ENCODE measurements around the gene TMEM178B. TPM values are rescaled to one million over a fixed set of nuclear protein-coding genes. Genes with fewer than 3 reads are reported as not detected.

Gene TMEM178B
- polyA plus RNA-seq, 2 of the 4 experiments (the other 2 are of a cell fraction): 0.88 to 0.93 TPM

DNA sequence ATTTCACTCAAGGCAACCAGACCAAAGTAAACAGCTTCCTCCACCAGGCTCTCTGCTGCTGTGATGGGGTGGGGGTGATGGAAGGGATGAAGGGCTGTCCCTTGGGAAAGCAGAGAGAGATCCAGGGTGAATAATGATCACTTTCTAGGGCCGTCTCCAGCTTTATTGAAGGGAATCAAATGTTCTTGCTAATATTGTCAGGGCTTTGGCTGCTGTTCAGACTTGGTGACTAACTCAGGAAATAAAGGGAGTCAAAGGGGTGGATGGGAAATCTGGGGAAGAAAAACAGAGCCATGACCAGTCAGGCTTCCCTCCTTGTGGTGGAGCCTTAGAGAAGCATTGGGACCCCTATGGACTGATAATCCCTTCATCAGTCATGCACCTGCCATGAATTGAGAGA lies 281.2 kb downstream of the TMEM178B start (continued):
- TF ChIP-seq FOSB (CRISPR knock-in tag; IDR thresholded peaks at IDR 0.05) (no peak), EP300 (IDR thresholded peaks at IDR 0.05) (no peak), HES2 (IDR thresholded peaks at IDR 0.05) (no peak)

GRCh38 chr7:141356161-141356560 lies 282.3 kb downstream of the TMEM178B start:
- Histone ChIP-seq H3K4me3 (no peak overlapping the region), H3K9me3 (no peaks in the 10 kb centered on the region), H3K27ac (no peak overlapping the region), H3K4me1 (no peaks in the 10 kb centered on the region), H3K4me2 (no peak overlapping the region)
- TF ChIP-seq KDM5A (IDR thresholded peaks at IDR 0.05) (no peak), RAD21 (conservative IDR thresholded peaks at IDR 0.05 in 1 of 2, IDR thresholded peaks at IDR 0.05 in 1 of 2) (no peak), FOXS1 (CRISPR knock-in tag; IDR thresholded peaks at IDR 0.05) (no peak), HOXB13 (CRISPR knock-in tag; IDR thresholded peaks at IDR 0.05; ENCODE audit: low read depth) (no peak), ZFP36 (IDR thresholded peaks at IDR 0.05; ENCODE audit: borderline replicate concordance, partially characterized antibody) (no peak), MAX (IDR thresholded peaks at IDR 0.05) (no peak), CHD4 (IDR thresholded peaks at IDR 0.05; ENCODE audit: borderline replicate concordance) (no peak), TFCP2L1 (CRISPR knock-in tag; IDR thresholded peaks at IDR 0.05) (no peak)
- ChIA-PET POLR2A (no interaction called here), CTCF (no interaction called here)
- 15% methylated on average over 3 of the region's 3 CpGs for WGBS (ENCODE audit: missing lambda C conversion rate)
- FAIRE-seq (no peak), ATAC-seq (no peak), DNase-seq (ENCODE audit: low read depth in 1 of 2, low spot score in 1 of 2) (no peak)

GRCh38 chr7:141358386-141358785 lies 284.5 kb downstream of the TMEM178B start:
- no peak for FAIRE-seq
- CTCF ChIA-PET: interaction anchor here (1.1 kb wide), 1 partner anchor 292 kb away, joined by 3 read pairs; no protein-coding TSS in a partner anchor
- DNase-seq (ENCODE audit: low read depth in 1 of 2, low spot score in 1 of 2): no peak
- Histone ChIP-seq H3K27ac (no peak overlapping the region), H3K4me3 (no peak overlapping the region), H3K9me3 (no peaks in the 10 kb centered on the region), H3K4me2 (no peak overlapping the region), H3K4me1 (peaks cover 16% of the 10 kb centered on the region)
- TF ChIP-seq ZFP36 (IDR thresholded peaks at IDR 0.05; ENCODE audit: borderline replicate concordance, partially characterized antibody): no peak
- TF ChIP-seq USF2 (IDR thresholded peaks at IDR 0.05): no peak
- TF ChIP-seq POLR2AphosphoS2 (conservative IDR thresholded peaks at IDR 0.05; ENCODE audit: low read length): no peak
- no peak for TF ChIP-seq REST (IDR thresholded peaks at IDR 0.05)
- no peak for TF ChIP-seq CHD2 (IDR thresholded peaks at IDR 0.05; ENCODE audit: low read length, partially characterized antibody)
- no peak for TF ChIP-seq POLR2A (IDR thresholded peaks at IDR 0.05; ENCODE audit: low read length)
- TF ChIP-seq EHF (CRISPR knock-in tag; IDR thresholded peaks at IDR 0.05): no peak
- TF ChIP-seq TP53 (CRISPR knock-in tag; IDR thresholded peaks at IDR 0.05): no peak
- no peak for TF ChIP-seq NFE2L2 (conservative IDR thresholded peaks at IDR 0.05; ENCODE audit: low read length)
- TF ChIP-seq MAX (IDR thresholded peaks at IDR 0.05): no peak
- TF ChIP-seq HEYL (CRISPR knock-in tag; IDR thresholded peaks at IDR 0.05): no peak
- no peak for TF ChIP-seq HES2 (IDR thresholded peaks at IDR 0.05)
- TF ChIP-seq EHMT2 (IDR thresholded peaks at IDR 0.05; ENCODE audit: low read depth): no peak
- TF ChIP-seq NR3C1 (IDR thresholded peaks at IDR 0.05): no peak
- TF ChIP-seq, protein P1, sequence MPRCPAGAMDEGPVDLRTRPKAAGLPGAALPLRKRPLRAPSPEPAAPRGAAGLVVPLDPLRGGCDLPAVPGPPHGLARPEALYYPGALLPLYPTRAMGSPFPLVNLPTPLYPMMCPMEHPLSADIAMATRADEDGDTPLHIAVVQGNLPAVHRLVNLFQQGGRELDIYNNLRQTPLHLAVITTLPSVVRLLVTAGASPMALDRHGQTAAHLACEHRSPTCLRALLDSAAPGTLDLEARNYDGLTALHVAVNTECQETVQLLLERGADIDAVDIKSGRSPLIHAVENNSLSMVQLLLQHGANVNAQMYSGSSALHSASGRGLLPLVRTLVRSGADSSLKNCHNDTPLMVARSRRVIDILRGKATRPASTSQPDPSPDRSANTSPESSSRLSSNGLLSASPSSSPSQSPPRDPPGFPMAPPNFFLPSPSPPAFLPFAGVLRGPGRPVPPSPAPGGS (IDR thresholded peaks at IDR 0.05): no peak
- no peak for TF ChIP-seq EP300 (IDR thresholded peaks at IDR 0.05)
- TF ChIP-seq, protein P2, sequence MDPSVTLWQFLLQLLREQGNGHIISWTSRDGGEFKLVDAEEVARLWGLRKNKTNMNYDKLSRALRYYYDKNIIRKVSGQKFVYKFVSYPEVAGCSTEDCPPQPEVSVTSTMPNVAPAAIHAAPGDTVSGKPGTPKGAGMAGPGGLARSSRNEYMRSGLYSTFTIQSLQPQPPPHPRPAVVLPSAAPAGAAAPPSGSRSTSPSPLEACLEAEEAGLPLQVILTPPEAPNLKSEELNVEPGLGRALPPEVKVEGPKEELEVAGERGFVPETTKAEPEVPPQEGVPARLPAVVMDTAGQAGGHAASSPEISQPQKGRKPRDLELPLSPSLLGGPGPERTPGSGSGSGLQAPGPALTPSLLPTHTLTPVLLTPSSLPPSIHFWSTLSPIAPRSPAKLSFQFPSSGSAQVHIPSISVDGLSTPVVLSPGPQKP (IDR thresholded peaks at IDR 0.05; ENCODE audit: low read depth, low read length): no peak
- TF ChIP-seq ZSCAN20 (CRISPR knock-in tag; IDR thresholded peaks at IDR 0.05): no peak
- no peak for TF ChIP-seq E2F6 (IDR thresholded peaks at IDR 0.05; ENCODE audit: borderline replicate concordance, low read depth)
- TF ChIP-seq ESRRA (IDR thresholded peaks at IDR 0.05; ENCODE audit: borderline replicate concordance, low read length): no peak
- 49% methylated on average over 1 of the region's 1 CpG for WGBS (ENCODE audit: missing lambda C conversion rate)
- ATAC-seq: no peak
- POLR2A ChIA-PET: no interaction called here

Data from A549 (cell line).